Brain microvascular endothelial cell (primary cell): Measurements from ENCODE around the gene PLAAT3.

Experiments used
- DNase-seq: peaks from one replicate; pipeline ENCODE4 v3.0.0-alpha.2; 2020
- H3K27ac ChIP-seq: fragments of 250-450 bp; sonication (Bioruptor Pico); 2 replicates; pipeline ENCODE4 v1.5.1; 2020; ENCODE audit warnings: mild to moderate bottlenecking, moderate library complexity
- H3K27me3 ChIP-seq: fragments of 250-450 bp; sonication (Bioruptor Pico); replicated peaks from 2 replicates; pipeline ENCODE4 v1.5.1; 2020; ENCODE audit warnings: mild to moderate bottlenecking
- H3K36me3 ChIP-seq: fragments of 250-450 bp; sonication (Bioruptor Pico); replicated peaks from 2 replicates; pipeline ENCODE4 v1.5.1; 2020; ENCODE audit warnings: mild to moderate bottlenecking
- H3K4me3 ChIP-seq: 2 replicates; pipeline ENCODE4 v1.5.1; 2011; ENCODE audit warnings: low read depth, mild to moderate bottlenecking, control low read depth, low read length, moderate library complexity
- in situ Hi-C: cut with HindIII; loops from 2 replicates; pipeline ENCODE4 v1.10.0; 2017; ENCODE audit warnings: low sequenced_read_pairs, low pct_ligation_motif_present
- TF ChIP-seq, protein P1 (sequence below): IDR thresholded peaks from 2 replicates; pipeline ENCODE4 v1.5.1; 2011; ENCODE audit warnings: low read depth, mild to moderate bottlenecking, moderate library complexity, low read length, control low read depth, inconsistent platforms; ENCODE audit errors: missing control alignments

The PLAAT3 gene

DNA sequence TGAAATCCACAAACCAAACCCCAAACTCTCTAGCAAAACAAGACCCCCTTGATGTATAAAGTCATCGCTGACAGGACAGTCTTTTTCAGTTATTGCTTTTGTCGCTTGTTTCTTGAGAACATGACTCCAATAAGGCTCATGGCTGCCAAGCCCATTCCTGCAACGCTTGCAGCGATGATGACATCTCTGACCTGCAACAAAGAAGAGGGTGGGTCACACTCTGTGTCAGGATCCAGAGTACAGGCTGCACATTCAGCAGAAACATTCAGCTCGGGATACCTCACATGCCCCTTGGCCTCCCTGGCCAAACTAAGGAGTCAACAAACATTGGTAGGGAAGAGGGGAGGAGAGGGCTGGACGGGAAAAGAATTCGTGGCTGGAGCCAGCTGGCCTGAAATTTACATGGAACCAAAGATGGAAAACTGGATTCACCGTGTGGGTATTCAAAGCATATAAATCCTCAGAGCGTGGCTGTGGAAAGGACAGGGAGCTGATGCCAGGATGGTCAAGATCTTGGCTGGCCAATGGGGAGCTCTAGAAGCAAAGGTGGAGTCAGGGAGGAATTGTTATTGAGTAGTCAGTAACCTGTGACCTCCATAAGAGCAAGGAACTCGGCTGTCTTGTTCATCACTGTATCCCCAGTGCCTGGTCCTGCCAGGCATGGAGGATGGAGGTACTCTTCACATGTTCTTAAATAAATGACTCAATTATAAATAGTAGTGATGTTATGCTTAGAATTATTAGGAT is 39.2 kb downstream of the PLAAT3 start:
- Histone ChIP-seq H3K27ac (peak overlapping the region; percentile 4), H3K36me3 (no peaks in the 10 kb centered on the region), H3K27me3 (no peaks in the 10 kb centered on the region), H3K4me3 (peak overlapping the region; percentile 27)
- in situ Hi-C loops = no loop called here
- DNase-seq = no peak
- TF ChIP-seq, protein P1, sequence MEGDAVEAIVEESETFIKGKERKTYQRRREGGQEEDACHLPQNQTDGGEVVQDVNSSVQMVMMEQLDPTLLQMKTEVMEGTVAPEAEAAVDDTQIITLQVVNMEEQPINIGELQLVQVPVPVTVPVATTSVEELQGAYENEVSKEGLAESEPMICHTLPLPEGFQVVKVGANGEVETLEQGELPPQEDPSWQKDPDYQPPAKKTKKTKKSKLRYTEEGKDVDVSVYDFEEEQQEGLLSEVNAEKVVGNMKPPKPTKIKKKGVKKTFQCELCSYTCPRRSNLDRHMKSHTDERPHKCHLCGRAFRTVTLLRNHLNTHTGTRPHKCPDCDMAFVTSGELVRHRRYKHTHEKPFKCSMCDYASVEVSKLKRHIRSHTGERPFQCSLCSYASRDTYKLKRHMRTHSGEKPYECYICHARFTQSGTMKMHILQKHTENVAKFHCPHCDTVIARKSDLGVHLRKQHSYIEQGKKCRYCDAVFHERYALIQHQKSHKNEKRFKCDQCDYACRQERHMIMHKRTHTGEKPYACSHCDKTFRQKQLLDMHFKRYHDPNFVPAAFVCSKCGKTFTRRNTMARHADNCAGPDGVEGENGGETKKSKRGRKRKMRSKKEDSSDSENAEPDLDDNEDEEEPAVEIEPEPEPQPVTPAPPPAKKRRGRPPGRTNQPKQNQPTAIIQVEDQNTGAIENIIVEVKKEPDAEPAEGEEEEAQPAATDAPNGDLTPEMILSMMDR = no peak

DNA sequence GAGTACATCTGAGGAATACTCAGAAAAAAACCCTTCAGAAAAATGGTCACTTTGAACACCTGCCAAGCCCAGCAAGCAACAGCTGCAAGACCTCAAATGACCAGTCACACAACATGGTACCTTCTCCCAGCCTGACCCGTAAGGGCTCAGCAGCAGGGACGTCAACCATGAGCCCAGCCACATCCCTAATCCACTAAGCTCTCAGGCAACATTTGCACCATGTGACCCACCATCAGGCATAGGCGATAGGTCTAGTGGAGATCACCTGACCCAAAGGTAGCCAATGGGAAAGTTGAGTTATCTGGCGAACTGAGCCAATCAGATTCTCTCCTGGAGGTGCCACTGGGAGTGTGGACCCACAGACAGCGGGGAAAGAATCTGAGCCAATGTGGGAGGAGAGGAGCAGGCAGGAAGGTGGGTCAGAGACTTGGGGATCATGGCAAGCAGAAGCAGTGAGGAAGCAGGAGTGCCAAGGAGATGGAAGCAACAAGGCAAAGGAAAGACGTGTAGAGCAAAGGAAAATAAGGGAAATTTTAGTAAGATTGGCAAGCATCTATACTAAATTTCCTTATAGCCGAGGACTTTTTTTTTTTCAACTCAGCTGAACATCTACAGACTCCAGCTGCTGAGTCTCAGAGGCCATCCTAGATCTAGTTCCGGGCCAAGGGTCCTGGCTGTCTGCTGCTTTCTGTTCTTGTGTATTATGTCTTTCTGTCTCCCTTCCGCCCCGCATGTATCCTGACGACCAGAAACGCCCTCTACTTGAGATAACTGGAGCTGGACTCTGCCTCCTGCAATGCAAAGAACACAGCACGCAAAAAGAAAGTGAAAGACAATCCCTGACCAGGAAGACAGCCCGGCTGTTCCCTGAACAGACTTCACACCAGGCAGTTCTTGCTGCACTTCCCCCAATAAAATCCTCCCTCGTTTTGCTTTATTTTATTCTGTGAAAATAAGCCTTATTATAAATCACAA is 40.1 kb downstream of the PLAAT3 start:
- Histone ChIP-seq H3K4me3 (peak overlapping the region; percentile 27), H3K36me3 (no peaks in the 10 kb centered on the region), H3K27ac (peak overlapping the region; percentile 4), H3K27me3 (no peaks in the 10 kb centered on the region)
- in situ Hi-C loops = no loop called here
- peak; percentile 87 for DNase-seq
- TF ChIP-seq, protein P1 = peak; percentile 23

DNA sequence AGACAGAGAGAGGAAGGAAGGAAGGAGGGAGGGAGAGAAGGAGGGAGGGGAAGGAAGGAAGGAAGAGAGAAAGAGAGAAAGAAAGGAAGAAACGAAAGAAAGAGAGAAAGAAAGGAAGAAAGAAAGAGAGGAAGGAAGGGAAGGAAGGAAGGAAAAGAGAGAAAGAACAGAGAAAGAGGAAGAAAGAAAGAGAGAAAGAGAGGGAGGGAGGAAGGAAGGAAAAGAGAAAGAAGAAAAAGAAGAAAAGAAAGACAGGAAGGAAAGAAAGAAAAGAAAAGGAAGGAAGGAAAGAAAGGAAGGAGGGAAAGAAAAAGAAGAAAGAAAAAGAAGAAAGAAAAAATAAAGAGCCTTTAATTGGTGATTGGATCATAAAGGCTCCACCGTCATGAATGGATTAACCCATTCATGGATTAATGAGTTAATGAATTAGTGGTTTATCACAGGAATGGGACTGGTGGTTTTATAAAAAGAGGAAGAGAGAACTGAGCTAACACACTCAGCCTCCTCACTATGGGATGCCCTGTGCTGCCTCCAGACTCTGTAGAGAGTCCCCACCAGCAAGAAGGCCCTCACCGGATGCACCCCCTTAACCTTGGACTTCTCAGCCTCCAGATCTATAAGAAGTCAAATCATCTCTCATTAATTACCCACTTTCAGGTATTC is 42.1 kb downstream of the PLAAT3 start:
- no peaks in the 10 kb centered on the region for H3K36me3 ChIP-seq
- TF ChIP-seq, protein P1 = no peak
- no peak overlapping the region for H3K27ac ChIP-seq
- H3K27me3 ChIP-seq = no peaks in the 10 kb centered on the region
- H3K4me3 ChIP-seq = no peak overlapping the region
- in situ Hi-C loops = no loop called here
- DNase-seq = no peak

DNA sequence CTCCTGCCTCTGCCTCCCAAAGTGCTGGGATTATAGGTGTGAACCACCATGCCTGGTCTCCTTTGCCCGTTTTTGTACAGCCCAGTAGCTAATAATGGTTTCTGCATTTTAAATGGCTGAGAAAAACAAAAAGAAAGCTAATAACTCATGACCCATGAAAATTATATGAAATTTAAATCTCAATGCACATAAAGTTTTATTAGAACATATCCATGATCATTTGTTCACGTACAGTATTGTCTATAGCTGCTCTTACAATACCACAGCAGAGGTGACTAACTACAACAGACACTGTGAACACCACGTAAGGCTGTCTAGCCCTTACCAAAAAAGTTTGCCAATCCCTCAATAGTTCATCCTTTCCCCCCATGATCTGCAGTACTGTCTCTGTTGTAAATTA is 44.7 kb downstream of the PLAAT3 start:
- H3K27ac ChIP-seq = no peak overlapping the region
- H3K4me3 ChIP-seq = no peak overlapping the region
- TF ChIP-seq, protein P1 = no peak
- no peaks in the 10 kb centered on the region for H3K27me3 ChIP-seq
- in situ Hi-C loops = no loop called here
- no peaks in the 10 kb centered on the region for H3K36me3 ChIP-seq
- DNase-seq = no peak

DNA sequence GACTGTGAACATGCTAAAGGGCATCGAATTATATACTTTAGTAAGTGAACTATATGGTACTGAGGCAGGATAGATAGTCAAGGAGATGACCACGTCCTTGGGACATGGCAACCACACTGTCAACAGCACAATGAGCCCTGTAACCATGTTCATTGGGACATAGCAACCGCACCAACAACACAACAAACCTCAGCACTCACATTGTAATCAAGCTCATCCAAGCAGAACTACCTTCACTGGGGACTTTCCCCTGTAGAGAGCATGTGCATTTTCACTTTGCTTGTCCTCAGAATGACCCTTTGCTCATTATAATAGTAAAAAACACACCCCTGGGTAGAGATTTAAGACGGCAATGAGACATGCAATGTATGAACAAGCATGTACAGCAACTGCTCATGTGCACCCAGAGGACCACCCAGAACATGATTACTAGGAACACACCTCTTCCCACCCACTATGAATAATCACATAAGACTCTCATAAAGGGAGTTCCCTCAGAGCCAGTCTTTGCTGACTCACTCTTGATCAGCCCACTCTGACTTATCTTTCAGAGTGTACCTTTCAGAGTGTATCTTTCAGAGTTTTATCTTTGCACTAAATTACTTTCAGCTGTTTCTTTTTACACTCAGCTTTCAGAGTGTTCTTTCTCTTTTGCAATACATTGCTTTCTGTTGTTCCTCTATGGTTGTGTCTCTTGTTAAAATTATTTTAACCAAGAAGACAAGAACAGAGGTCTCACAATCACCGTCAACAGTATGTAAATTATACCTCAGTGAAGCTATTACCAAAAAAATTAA is 47.0 kb downstream of the PLAAT3 start:
- peak; percentile 86 for DNase-seq
- TF ChIP-seq, protein P1 = no peak
- no peaks in the 10 kb centered on the region for H3K36me3 ChIP-seq
- no peak overlapping the region for H3K4me3 ChIP-seq
- peak overlapping the region; percentile 69 for H3K27ac ChIP-seq
- H3K27me3 ChIP-seq = no peaks in the 10 kb centered on the region
- in situ Hi-C loops = no loop called here
